Glomerular visceral epithelial cell (primary cell): ENCODE measurements around the gene ARNT2.

Source experiments
- DNase-seq: peaks from one replicate; pipeline ENCODE4 v3.0.0-alpha.2; 2016; ENCODE audit errors: extremely low spot score

ARNT2 gene

DNA sequence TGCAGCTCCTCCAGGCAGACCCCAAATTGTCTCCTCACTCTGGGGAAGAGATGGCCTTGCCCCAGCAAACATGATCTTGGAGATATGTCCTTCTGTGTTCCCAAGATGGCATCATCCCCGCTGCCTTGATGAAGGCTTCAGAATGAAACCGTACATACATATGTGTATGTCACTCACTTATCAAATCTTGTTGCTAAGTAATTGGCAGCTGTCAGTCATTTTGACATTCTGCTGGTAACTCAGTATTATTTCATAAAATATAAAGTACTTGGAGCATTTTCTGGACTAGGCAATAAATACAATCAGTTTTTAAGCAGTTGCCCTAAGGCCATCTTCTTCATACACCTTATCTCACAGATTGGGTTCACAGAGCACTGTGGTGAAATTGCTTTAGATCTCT lies 62.4 kb downstream of the ARNT2 start:
- no peak for DNase-seq

DNA sequence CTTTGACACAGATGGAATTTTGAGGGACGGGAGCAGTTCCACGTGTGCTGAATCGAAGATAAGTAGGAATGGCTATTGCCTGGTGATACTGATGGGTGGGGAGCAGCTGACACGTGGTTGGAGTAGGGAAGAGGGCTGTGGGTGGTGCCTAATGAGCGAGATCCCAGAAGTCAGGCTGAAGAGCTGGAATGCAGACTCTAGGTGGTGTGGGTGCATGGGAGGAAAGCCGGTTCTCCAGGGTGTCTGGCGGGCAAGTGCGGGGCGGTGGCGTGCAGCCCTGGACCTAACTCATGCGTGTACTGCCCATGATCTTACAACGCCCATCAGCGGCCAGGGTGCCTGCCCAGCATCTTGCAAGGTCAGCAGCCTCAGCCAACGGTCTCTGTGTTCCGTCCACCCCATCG lies 63.1 kb downstream of the ARNT2 start:
- DNase-seq = no peak

DNA sequence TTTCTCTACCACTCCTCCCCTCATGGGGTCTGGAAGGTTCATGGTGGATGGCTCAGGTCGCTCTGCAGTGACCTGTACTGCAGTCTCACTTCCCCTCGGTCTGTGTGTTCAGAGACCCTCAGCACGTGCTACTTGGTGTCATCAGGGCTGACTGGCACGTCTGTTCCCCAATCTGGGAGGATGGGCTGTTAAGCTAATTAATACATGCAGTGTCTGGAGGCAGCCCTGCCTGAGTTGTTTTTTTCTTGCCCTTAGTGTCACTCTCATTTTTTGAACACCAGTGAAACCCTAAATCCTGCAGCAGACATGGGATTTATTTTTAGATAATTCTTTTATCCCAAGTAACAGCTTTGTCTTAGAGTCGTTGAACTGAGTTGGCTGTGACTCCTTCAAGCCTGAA lies 64.6 kb downstream of the ARNT2 start:
- no peak for DNase-seq

DNA sequence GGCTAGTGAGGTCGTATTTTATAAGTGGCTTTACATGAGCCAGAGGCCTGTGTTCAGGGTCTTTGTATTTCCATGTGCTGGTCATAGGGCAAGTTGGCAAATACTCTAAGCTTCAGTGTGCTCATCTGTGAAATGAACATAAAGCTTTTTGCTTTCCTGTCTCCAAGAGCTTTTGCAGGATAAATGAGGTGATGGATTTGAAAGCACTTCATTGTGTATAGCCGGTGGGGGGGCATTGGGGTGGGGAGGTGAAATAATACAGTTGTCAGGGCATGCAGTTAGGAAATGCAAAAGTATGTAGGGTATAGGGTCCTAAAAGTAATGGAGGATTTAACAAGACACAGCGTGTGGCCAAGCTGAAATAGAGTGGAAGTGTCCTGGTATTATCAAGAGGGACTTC lies 67.7 kb downstream of the ARNT2 start:
- DNase-seq = no peak

DNA sequence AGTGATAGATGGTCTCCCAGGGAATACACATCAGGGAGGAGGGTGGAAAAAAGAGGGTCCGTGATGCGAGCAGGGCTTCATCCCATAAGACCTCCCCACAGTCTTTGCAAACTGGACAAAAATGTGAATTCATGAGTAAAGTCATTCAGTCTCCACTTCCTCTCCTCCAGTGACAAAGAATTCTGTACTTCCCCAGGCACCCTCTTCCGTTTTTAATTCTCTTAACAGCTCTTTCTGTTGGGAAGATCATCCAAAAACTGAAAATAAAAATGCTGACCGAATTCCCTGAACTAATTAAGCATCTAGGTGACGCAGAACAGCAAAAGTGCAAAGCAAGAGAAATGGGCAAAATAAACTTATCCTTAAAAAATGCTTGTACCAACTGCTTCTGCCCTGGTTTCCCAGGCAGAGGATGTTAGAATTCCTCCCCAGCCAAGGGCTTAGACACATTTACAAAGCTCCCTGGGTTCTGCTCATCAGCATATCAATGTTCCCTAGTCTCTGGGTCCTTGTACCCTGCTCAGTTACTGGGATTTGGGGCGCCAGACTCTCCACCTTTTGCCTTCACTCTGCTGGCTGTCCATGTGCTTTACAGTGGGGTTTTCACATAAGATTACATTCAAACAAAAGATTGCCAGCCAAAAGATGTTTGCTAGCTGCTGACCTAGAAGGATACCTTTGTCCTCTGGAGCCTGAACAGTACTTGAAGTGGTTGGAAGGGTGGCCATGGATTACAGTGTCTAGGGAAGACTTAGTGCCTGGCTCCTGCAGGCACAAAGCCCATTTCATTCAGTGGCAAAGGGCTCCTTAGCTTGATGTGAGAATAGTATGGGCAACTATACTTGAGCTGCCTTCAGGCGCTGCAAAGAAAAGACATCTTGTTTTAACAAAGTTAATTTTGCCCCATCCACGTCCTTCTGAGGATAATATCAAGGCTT lies 69.4 kb downstream of the ARNT2 start:
- DNase-seq = no peak

DNA sequence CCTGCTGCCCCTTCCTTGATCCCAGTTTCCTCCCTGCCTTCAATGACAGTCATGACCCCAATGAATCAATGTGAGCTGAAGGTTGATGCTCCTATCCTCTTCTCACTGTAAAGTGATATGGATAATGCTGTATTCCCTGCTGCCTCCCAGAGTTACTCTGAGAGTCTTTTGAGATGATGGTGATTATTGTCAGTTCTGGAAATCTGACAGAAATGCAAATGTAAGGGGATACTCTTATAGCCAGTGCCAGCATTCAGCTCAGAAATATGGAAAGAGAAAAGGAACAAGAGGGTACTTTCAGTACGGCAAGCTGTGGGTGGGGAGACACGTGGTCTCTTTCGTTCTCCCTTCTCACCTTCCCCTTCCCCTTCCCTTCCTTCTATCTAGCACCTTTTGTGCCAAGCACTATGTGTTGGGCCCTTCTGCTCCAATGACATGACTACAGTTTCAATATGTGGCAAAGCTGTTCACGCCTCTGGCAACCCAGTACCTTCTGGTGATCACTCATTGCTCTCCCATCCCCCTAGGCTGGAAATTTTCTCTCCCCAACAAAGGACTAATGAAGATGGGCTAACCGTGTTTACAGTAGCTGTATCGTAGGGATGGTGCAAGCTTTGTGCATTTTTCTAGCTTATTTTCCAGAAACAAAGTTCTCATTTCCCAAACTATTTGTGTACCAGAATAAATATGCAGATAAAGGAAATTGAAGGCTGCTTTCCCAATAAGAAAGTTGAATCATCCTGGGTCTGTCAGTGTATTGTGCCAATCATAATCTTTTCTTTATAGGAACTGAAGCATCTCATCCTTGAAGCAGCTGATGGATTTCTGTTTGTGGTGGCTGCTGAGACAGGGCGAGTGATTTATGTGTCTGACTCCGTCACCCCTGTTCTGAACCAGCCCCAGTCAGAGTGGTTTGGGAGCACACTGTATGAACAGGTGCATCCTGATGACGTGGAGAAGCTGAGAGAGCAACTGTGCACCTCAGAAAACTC lies 70.3 kb downstream of the ARNT2 start:
- DNase-seq = no peak

DNA sequence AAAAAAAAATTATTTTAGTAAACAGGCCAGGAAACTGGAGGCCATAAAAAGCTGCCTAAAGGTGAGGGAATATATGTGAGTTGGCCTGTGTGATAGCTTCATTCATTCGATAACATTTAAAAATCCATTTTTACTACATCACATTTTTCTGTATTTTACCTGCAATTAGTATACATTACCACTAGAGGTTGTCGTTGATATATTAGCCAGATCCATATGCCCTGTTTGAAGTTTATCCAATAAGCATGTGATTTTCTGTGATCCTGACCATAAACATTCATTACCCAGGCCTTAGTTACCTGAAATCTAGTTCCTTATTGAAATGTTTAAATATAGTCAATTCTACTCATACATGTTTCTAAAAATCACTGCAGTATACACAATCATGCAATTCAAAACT lies 71.4 kb downstream of the ARNT2 start:
- DNase-seq = no peak

DNA sequence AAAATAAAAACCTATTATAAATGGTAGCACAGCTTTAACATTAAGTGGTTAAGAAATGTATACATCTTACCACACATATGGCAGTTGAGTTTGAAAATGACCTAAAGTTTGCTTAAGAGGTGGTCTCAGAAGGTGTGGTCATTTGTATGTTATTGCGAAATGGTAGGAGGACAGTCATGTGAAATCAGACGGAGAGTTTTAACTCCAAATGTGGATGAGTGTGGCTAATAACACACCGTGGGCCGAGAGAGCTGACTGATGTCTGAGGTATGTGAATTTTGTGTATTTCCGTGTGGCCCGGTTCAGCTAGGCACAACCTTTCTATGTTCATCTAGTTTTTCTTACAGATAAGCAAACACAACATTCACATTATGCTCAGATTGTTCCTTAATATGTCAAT lies 71.9 kb downstream of the ARNT2 start:
- DNase-seq = no peak

DNA sequence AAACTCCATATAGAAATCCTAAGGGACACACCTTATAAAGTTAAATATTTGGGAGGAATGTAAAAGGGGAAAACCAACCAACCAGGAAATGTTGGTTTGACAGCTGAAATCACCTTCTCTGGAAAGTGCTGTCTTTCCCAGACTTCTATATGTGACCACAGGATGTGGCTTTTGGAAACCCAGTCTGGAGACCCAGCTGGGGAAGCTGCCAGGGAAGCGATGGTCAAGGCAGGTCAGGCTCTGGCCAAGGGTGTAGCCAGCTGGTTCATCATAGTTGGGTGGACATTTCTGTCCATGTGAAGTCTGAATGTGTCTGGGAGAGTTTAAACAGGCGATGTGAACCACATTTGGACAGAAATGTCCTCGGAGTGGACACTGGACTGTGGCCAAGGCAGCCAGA lies 73.9 kb downstream of the ARNT2 start:
- DNase-seq = peak; percentile 94

DNA sequence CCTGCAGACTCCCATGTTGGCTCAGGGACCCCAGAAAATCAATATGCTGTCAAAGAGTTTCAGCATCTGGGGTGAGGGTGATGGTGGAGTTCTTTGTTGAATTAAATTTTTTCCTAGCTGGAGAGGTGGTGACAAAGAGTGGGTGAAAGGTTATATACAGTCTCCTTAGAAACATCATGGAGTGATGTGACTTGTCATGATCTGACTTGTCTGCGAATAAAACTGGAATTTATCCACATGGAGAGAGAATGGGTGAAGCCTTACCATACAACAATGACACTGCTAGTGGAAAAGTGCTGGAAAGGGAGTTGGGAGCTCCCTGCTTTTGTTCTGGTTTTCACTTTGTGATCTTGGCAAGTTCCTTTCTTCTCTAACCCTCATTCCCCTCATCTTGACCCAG lies 75.0 kb downstream of the ARNT2 start:
- no peak for DNase-seq

DNA sequence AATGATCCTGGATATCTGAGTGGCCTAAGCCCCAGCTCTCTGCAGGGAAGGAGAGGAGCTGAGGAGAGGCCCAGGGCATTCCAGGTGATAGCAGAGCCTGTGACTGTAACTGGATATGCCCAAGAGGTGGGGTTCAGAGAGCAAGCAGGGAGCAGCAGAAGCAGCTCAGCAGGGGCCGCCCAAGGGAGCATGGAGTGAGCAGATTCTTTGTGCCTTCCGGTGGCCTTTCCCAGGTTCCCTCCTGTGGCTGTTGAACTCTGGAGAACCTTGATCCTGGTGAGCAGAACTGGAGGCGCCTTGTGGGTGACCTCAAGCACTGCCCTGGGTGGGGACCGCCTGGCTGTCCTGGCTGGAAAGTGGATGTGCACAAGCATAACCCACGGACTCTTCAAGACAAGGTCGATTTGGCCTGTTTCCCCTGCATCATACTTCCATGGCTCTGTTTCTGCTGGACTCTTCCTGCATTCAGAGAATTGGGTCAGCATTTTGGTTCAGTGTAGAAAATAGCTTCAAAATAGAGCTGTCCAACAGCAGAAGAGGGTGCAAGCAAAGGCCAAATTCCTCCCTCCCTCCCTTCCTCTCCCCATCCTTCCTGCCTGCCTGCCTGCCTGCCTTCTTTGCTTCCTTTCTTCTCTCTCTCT lies 76.1 kb downstream of the ARNT2 start:
- DNase-seq = peak; percentile 41

DNA sequence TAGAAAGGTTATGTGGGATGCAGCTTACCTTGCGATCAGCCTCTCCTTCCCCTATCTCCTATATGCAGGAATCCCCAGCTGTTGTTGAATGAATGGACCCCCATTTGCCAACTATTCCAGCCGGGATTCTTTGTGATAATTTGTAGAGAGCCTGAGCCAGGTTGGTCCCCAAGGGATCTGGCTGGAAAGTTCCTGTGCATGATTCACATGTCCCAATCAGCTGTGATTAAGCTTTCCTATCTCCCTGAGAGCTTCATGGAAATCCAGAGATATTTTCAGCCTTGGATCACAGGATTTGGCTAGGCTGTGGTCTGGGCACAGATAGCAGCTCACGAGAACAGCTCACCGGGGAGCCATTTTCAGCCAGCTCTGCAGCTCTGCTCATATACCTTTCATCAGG lies 76.7 kb downstream of the ARNT2 start:
- DNase-seq = peak; percentile 89

DNA sequence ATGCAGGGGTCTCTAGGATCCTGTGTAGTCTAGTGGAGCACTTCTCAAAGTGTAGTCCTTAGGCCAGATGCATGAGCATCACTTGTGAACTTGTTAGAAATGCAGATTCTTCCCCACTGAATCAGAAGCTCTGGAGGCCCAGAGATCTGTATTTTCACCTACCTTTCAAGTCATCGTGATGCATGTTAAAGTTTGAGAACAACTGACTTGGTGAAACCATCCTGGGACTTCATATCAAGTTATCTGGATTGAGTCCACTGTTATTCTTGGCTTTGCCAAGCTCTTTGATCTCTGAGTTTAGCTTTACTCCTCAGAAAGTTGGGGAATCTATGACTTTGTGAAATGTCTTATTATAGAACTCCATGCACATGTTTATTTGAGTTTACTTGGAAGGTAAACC lies 78.5 kb downstream of the ARNT2 start:
- no peak for DNase-seq

DNA sequence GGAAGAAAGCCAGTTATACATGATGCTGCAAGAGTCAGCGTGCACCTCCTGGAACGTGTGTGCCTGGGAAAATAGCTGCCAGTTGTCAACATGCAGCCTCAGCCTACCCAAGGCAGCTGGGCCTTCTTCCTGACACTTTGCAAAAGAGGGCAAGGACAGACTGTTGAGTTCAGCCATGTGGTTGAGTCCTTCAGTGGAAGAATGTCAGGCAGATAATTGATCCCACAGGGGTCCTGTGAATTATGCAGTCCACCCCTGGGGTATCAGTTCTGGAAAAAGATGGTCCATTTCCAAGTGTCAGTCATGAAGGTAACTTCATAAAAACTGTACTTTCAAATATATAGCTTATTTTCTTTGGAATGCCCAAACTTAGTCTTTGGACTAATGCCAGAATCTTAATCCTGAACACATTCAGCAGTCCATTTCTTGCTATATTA lies 79.6 kb downstream of the ARNT2 start:
- no peak for DNase-seq

DNA sequence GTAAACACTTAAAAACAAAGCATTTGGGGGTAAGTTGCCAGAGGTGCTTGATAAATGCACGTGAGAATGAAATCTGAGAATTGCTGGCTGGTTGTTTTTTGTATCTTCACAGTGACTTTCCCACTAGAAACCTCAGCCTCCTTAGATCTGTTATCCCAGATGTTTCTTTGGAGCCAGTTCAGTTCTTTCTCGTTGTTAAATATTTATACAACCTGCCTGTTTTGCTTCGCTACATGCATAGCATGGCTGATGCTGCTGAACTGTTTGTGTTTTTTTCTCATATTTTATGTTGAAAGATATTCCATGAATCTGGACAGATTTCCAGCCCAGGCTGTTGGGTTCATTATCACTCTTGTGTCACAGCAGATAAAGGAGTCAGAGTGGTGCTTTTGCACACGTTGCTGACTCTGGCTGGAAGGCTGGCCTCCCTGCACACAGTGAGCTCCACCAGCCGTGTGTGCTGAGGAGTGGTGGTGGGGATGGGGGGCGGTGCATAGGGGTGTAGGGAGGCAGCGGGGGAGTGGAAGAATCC lies 80.2 kb downstream of the ARNT2 start:
- DNase-seq = no peak

DNA sequence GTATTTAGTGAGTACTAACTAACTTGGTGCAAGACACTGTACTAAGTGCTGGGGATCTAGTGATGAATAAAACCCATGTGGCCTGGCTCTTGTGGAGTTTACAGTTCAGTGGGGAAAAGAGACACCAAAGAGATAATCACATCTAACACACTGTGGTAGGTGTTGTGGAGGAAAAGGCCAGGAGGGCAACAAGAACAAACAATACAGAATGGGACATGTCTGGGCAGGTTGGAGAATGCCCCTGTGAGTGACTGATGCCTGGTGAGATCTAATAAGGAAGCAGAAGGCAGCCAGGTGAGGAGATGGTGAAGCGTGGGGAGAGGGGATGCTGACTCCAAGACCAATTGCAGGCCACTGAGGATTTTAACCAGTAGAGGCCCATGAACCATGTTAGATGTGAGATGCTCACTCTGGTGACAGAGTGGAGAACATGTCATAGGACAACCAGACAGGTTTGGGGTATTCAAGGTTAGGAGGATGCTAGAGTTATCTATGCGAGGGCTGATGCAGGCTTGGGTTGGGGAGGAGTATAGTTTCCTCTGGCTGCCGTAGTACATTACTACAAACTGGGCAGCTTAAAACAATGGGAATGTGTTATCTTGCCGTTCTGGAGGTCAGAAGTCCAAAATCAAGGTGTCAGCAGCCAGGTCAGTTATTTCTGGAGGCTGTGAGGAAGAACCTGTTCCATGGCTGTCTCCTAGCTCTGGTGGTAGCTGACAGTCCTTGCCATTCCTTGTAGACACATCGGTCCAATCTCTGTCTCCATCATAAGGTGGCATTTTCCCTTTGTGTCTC lies 81.4 kb downstream of the ARNT2 start:
- DNase-seq = peak; percentile 41

DNA sequence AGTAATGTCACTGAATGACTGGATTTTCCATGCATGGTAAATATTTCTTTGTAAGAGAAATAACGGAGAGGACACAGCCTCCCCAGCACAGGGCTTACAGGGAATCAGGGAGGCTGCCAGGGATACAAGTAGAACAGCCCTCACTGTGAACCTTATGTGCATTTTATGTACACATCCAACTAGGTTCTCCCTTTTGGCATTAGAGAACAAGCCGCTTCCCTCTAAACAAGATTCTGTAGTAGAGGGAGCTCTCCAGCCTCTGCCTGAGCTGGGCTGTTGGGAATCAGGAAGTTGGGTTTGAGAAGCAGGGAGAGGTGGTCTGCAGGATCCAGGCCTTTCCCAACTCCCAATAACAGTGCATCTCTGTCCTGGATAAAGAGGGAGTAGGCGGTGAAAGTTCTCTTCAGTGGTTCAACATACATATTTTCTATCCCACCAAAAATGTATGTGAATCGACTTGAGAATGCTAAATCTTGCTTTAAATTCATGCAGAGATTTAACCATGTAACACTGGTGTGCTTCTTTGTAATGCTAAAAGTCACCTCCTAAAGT lies 83.7 kb downstream of the ARNT2 start:
- no peak for DNase-seq

DNA sequence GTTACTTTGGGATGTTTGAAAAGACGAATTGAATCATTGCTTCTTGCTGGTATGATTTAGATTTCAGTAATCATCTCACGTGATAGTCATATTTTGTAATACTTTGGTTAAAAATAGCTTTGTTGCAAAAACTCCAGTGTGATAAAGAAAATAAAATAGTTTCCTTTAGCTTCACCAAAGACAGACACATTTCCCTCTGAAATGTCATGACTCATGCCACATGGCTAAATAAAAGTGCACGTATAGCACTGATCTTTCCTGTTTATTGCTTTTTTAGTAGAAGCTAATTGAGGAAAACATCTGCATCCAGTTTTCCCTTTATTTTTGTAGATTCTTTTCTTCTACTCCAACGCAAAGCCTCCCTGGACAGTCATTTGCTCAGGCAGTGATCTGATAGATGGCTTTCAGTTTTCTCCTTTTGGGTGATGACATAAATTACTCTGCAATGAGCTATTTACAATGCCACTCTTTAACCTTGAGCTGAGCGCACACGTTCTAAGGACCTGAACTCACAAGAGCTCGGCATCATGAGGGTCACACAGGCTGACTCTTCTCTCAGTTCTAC lies 84.9 kb downstream of the ARNT2 start:
- peak; percentile 42 for DNase-seq

DNA sequence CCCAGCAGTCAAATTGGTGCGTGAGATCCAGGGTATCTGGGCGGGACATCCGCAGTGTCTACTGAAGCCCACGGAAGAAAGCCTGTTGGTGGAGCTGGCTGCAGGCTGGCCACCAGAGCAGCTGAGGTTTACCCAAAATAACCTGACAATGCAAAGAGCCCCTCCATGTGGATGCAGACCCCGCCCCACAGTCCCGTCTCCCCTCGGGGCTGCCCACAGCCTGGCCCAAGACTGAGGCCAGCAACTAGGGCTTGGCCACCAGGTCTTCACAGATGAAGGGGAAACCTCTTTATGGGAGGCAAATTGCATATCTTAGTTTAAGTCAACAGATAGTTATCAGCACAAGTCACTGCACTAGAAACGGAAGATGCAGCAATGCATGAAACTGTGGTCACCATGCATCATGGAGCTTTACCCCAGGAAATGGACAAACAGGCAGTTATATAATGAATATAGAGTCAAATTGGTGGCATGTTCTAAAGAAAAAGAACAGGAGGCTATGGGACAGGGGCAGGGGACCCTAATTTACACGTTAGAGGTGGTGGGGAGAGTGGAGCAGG lies 86.3 kb downstream of the ARNT2 start:
- peak; percentile 70 for DNase-seq
